HepG2 (cell line): ENCODE data around the gene SERINC5. TPM values are rescaled to one million over a fixed set of nuclear protein-coding genes. Genes with fewer than 3 reads are reported as not detected.
A peak's percentile ranks its signal among the peaks of the same experiment; 100 is the strongest.

Experiments
- BORCS8-MEF2B ChIP-seq: sonication (generic); formaldehyde crosslinking; IDR thresholded peaks from 2 replicates; pipeline ENCODE4 v1.8.0; 2022; ENCODE audit warnings: mild to moderate bottlenecking, missing genetic modification reagents
- GATAD2A ChIP-seq: IDR thresholded peaks from 2 replicates; pipeline ENCODE4 v1.6.1; 2016
- HNRNPUL1 ChIP-seq: fragments of 200-400 bp; formaldehyde crosslinking; IDR thresholded peaks from 2 replicates; pipeline ENCODE4 v1.6.1; 2017; ENCODE audit warnings: low read depth, mild to moderate bottlenecking, low read length, moderate library complexity
- IRX3 ChIP-seq: sonication (generic); formaldehyde crosslinking; IDR thresholded peaks from 2 replicates; pipeline ENCODE4 v1.8.1; 2023; ENCODE audit warnings: mild to moderate bottlenecking, low read depth, missing genetic modification reagents, borderline replicate concordance
- KAT7 ChIP-seq: IDR thresholded peaks from 2 replicates; pipeline ENCODE4 v1.6.1; 2018; ENCODE audit warnings: borderline replicate concordance, missing compliant biosample characterization
- MAZ ChIP-seq, 2 experiments: sonication (generic) in 1 of 2; formaldehyde crosslinking in 1 of 2; IDR thresholded peaks; 2 replicates each; pipeline versions ENCODE4 v1.5.0 to v1.6.1; 2012 to 2020; ENCODE audit warnings: low read depth in 2 of 2, mild to moderate bottlenecking in 2 of 2, borderline replicate concordance in 1 of 2, improper control_type of control experiment in 1 of 2, low read length in 1 of 2, missing genetic modification reagents in 1 of 2, moderate library complexity in 1 of 2
- NCOR1 ChIP-seq: fragments of 200-600 bp; sonication (generic); IDR thresholded peaks from 2 replicates; pipeline ENCODE4 v1.7.0; 2017; ENCODE audit warnings: antibody characterized with exemption, low read length, borderline replicate concordance
- POLR2AphosphoS2 ChIP-seq: IDR thresholded peaks from 2 replicates; pipeline ENCODE4 v1.6.1; 2011; ENCODE audit warnings: low read depth, low read length, improper control_type of control experiment
- ZNF138 ChIP-seq: sonication (generic); formaldehyde crosslinking; IDR thresholded peaks from 2 replicates; pipeline ENCODE4 v1.5.0; 2020; ENCODE audit warnings: mild to moderate bottlenecking, low read depth, missing genetic modification reagents
- ZNF619 ChIP-seq: sonication (generic); formaldehyde crosslinking; IDR thresholded peaks from 2 replicates; pipeline ENCODE4 v1.4.0; 2020; ENCODE audit warnings: mild to moderate bottlenecking, missing genetic modification reagents
- ZNF790 ChIP-seq: sonication (generic); formaldehyde crosslinking; IDR thresholded peaks from 2 replicates; pipeline ENCODE4 v1.8.0; 2022; ENCODE audit warnings: missing genetic modification reagents, mild to moderate bottlenecking, borderline replicate concordance
- polyA plus RNA-seq, 8 experiments: library from polyadenylated mRNA; depleted of rRNA in 3 of 8; stranded (reverse) in 7 of 8; unstranded in 1 of 8; fragments of >200 nt; fragmentation: Illumina TruSeq in 4 of 8; extraction: Trizol in 4 of 8; gene quantifications; 2 replicates each; pipeline versions ENCODE4 v1.2.1 to v1.2.3, GENCODE V29; 2011 to 2016; ENCODE audit warnings: low read depth in 4 of 8, missing spikeins in 1 of 8, mixed read lengths in 1 of 8; ENCODE audit not compliant: insufficient read depth in 1 of 8
- total RNA-seq, 5 experiments: library from RNA; depleted of rRNA; stranded (reverse); fragments of >200 nt; fragmentation: Illumina TruSeq; extraction: Trizol; gene quantifications; 2 replicates each; pipeline ENCODE4 v1.2.3, GENCODE V29; 2016; ENCODE audit warnings: low read depth in 1 of 5
- TF ChIP-seq, protein P1 (sequence below): IDR thresholded peaks from 2 replicates; pipeline ENCODE4 v1.4.0; 2020; ENCODE audit warnings: mild to moderate bottlenecking, missing genetic modification reagents
- TF ChIP-seq, protein P2 (sequence below): sonication (generic); formaldehyde crosslinking; IDR thresholded peaks from 2 replicates; pipeline ENCODE4 v1.4.0; 2020; ENCODE audit warnings: mild to moderate bottlenecking, missing genetic modification reagents
- TF ChIP-seq, protein P3 (sequence below): sonication (generic); formaldehyde crosslinking; IDR thresholded peaks from 2 replicates; pipeline ENCODE4 v1.5.1; 2020; ENCODE audit warnings: missing genetic modification reagents, mild to moderate bottlenecking, borderline replicate concordance
- TF ChIP-seq, protein P4 (sequence below), 2 experiments: fragments of 450-650 bp in 1 of 2; sonication (generic) in 1 of 2; formaldehyde crosslinking; IDR thresholded peaks; 2 replicates each; pipeline versions ENCODE4 v1.5.0 to v1.8.0; 2020 to 2022; ENCODE audit warnings: mild to moderate bottlenecking in 1 of 2, missing genetic modification reagents in 1 of 2
- TF ChIP-seq, protein P5 (sequence below): sonication (generic); formaldehyde crosslinking; IDR thresholded peaks from 2 replicates; pipeline ENCODE4 v1.4.0; 2020; ENCODE audit warnings: missing genetic modification reagents, borderline replicate concordance
- TF ChIP-seq, protein P6 (sequence below): sonication (generic); formaldehyde crosslinking; IDR thresholded peaks from 2 replicates; pipeline ENCODE4 v1.9.0; 2022; ENCODE audit warnings: low read depth, missing genetic modification reagents
- TF ChIP-seq, protein P7 (sequence below): IDR thresholded peaks from 2 replicates; pipeline ENCODE4 v1.6.1; 2018; ENCODE audit warnings: missing genetic modification reagents, mild to moderate bottlenecking, missing compliant biosample characterization

Gene SERINC5
- total and polyA plus RNA-seq, 2 of the 13 experiments (the other 11 are each of a cell fraction or from before 2014, with no cell fraction given), result 17.3 to 22.8 TPM

DNA sequence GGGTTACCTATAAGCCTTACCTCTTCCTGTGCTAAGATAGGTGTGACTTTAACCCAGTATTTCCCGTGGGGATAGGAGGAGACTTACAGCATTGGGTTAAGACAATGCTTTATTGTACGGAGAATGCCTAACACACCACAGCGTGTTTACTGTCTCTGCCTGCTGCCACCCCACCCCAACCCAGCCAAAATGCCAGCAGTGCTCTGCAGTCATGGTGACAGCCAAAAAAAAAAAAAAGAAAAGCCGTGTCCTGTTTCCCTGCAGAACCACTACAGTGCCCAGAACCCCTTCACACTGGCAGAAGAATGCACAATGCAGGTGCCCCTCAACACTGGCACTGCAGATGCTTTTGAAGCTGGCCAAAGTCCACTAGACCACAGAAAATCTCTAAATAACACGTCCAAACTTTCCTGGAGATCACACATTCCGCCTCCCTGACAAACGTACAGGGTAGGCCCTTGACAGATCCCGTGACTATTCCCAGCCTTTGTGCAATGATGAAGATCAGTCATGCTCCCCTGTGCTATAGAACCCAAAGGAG, 102.2 kb downstream of the SERINC5 start (continued):
- TF ChIP-seq, protein P1, sequence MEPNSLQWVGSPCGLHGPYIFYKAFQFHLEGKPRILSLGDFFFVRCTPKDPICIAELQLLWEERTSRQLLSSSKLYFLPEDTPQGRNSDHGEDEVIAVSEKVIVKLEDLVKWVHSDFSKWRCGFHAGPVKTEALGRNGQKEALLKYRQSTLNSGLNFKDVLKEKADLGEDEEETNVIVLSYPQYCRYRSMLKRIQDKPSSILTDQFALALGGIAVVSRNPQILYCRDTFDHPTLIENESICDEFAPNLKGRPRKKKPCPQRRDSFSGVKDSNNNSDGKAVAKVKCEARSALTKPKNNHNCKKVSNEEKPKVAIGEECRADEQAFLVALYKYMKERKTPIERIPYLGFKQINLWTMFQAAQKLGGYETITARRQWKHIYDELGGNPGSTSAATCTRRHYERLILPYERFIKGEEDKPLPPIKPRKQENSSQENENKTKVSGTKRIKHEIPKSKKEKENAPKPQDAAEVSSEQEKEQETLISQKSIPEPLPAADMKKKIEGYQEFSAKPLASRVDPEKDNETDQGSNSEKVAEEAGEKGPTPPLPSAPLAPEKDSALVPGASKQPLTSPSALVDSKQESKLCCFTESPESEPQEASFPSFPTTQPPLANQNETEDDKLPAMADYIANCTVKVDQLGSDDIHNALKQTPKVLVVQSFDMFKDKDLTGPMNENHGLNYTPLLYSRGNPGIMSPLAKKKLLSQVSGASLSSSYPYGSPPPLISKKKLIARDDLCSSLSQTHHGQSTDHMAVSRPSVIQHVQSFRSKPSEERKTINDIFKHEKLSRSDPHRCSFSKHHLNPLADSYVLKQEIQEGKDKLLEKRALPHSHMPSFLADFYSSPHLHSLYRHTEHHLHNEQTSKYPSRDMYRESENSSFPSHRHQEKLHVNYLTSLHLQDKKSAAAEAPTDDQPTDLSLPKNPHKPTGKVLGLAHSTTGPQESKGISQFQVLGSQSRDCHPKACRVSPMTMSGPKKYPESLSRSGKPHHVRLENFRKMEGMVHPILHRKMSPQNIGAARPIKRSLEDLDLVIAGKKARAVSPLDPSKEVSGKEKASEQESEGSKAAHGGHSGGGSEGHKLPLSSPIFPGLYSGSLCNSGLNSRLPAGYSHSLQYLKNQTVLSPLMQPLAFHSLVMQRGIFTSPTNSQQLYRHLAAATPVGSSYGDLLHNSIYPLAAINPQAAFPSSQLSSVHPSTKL (CRISPR knock-in tag), result peak; percentile 59
- TF ChIP-seq, protein P2, sequence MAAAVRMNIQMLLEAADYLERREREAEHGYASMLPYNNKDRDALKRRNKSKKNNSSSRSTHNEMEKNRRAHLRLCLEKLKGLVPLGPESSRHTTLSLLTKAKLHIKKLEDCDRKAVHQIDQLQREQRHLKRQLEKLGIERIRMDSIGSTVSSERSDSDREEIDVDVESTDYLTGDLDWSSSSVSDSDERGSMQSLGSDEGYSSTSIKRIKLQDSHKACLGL, result no peak
- TF ChIP-seq ZNF790, result no peak
- TF ChIP-seq ZNF138 (CRISPR knock-in tag), result no peak
- peak; percentile 27; the same call in 1 of the 2 replicates for TF ChIP-seq NCOR1
- TF ChIP-seq POLR2AphosphoS2, result no peak
- TF ChIP-seq MAZ (IDR thresholded peaks at IDR 0.05; ENCODE audit: borderline replicate concordance, low read depth, low read length), result no peak
- no peak for TF ChIP-seq MAZ (CRISPR knock-in tag; IDR thresholded peaks at IDR 0.05; ENCODE audit: low read depth)
- TF ChIP-seq, protein P3, sequence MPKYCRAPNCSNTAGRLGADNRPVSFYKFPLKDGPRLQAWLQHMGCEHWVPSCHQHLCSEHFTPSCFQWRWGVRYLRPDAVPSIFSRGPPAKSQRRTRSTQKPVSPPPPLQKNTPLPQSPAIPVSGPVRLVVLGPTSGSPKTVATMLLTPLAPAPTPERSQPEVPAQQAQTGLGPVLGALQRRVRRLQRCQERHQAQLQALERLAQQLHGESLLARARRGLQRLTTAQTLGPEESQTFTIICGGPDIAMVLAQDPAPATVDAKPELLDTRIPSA, result no peak
- TF ChIP-seq HNRNPUL1, result no peak
- peak; percentile 48; the same call in 1 of the 2 replicates for TF ChIP-seq GATAD2A (CRISPR knock-in tag)
- no peak for TF ChIP-seq ZNF619 (CRISPR knock-in tag)
- TF ChIP-seq, protein P4, sequence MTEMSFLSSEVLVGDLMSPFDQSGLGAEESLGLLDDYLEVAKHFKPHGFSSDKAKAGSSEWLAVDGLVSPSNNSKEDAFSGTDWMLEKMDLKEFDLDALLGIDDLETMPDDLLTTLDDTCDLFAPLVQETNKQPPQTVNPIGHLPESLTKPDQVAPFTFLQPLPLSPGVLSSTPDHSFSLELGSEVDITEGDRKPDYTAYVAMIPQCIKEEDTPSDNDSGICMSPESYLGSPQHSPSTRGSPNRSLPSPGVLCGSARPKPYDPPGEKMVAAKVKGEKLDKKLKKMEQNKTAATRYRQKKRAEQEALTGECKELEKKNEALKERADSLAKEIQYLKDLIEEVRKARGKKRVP (CRISPR knock-in tag; IDR thresholded peaks at IDR 0.05), result no peak
- TF ChIP-seq, protein P5, sequence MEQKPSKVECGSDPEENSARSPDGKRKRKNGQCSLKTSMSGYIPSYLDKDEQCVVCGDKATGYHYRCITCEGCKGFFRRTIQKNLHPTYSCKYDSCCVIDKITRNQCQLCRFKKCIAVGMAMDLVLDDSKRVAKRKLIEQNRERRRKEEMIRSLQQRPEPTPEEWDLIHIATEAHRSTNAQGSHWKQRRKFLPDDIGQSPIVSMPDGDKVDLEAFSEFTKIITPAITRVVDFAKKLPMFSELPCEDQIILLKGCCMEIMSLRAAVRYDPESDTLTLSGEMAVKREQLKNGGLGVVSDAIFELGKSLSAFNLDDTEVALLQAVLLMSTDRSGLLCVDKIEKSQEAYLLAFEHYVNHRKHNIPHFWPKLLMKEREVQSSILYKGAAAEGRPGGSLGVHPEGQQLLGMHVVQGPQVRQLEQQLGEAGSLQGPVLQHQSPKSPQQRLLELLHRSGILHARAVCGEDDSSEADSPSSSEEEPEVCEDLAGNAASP, result no peak
- no peak for TF ChIP-seq IRX3 (CRISPR knock-in tag)
- TF ChIP-seq BORCS8-MEF2B, result no peak
- TF ChIP-seq, protein P6, sequence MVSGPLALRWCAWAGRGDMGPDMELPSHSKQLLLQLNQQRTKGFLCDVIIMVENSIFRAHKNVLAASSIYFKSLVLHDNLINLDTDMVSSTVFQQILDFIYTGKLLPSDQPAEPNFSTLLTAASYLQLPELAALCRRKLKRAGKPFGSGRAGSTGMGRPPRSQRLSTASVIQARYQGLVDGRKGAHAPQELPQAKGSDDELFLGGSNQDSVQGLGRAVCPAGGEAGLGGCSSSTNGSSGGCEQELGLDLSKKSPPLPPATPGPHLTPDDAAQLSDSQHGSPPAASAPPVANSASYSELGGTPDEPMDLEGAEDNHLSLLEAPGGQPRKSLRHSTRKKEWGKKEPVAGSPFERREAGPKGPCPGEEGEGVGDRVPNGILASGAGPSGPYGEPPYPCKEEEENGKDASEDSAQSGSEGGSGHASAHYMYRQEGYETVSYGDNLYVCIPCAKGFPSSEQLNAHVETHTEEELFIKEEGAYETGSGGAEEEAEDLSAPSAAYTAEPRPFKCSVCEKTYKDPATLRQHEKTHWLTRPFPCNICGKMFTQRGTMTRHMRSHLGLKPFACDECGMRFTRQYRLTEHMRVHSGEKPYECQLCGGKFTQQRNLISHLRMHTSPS (CRISPR knock-in tag), result peak; percentile 93
- TF ChIP-seq KAT7 (CRISPR knock-in tag), result no peak
- TF ChIP-seq, protein P7, sequence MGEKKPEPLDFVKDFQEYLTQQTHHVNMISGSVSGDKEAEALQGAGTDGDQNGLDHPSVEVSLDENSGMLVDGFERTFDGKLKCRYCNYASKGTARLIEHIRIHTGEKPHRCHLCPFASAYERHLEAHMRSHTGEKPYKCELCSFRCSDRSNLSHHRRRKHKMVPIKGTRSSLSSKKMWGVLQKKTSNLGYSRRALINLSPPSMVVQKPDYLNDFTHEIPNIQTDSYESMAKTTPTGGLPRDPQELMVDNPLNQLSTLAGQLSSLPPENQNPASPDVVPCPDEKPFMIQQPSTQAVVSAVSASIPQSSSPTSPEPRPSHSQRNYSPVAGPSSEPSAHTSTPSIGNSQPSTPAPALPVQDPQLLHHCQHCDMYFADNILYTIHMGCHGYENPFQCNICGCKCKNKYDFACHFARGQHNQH, result no peak
